Measurements from ENCODE around the gene SLMAP. TPM values are rescaled to one million over a fixed set of nuclear protein-coding genes. Genes with fewer than 3 reads are reported as not detected.

SLMAP gene
- total and polyA plus RNA-seq, 2 donors (not counting 1 experiment from before 2014, with no cell fraction given), result 9.7 to 67.2 TPM

DNA sequence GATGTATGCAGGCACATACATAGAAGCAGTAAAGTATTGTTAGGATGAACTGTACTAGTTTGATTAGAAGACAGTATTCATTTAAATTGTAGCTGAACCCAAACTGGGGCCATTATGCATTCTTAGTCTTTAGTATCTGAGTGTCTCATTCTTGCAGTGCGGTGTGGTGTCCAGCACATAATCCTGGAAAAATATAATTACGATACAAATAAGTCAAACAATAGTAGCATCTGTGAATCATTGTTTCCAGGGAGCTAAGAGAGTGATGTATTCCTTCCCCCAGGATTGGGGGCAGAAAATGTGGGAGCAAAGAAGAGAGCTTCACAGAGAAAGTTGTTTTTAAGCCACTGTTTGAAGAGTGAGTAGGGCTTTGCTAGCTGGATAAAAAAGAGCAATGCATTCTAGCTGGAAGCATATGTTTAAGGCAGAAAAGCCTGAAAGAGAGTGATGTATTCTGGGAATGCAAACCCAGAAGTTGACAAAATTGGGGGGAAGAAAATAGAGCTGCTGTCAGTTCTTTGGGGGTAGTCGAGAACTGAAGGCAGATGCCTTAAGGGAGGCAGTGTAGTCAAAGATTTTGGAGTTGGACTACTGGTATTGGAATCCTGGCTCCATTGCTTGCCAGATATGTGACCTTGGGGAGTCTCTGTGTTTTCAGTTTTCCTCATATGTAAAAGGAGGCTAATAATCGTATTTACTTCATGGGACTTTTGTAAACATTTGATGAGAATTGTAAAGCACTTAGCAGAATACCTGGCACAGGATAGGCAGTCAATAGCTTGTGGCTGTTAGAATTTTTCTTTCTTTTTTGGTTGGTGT, 14.1 kb downstream of the SLMAP start:
- no peaks in the 10 kb centered on the region for H3K27me3 Mint-ChIP-seq
- Histone ChIP-seq H3K4me1 (ENCODE audit: control insufficient read depth in 2 of 2, insufficient read depth in 2 of 2, low read length in 2 of 2) (no peaks in the 10 kb centered on the region), H2AFZ (ENCODE audit: insufficient read depth, low read depth, low read length, poor library complexity, severe bottlenecking) (no peak overlapping the region), H4K20me1 (ENCODE audit: control insufficient read depth, insufficient read depth, low read length, poor library complexity, severe bottlenecking) (peaks cover 22% of the 10 kb centered on the region), H3K4me2 (replicated peaks; ENCODE audit: low read depth, low read length, poor library complexity, severe bottlenecking) (no peak overlapping the region), H3K4me3 (ENCODE audit: control extremely low read depth in 1 of 5, extremely low read depth in 1 of 5, insufficient read depth in 1 of 5, low read depth in 2 of 5, low read length in 4 of 5) (no peak overlapping the region), H3K27me3 (replicated peaks in 1 of 4; ENCODE audit: control extremely low read depth in 1 of 4, control insufficient read depth in 3 of 4, insufficient read depth in 4 of 4, low read length in 3 of 4) (no peaks in the 10 kb centered on the region), H3K36me3 (replicated peaks in 1 of 2; ENCODE audit: control extremely low read depth in 1 of 2, control insufficient read depth in 1 of 2, extremely low read depth in 1 of 2, insufficient read depth in 2 of 2, low read length in 1 of 2) (peaks cover 2 to 7% of the 10 kb centered on the region in 2 experiments), H3K9me3 (ENCODE audit: control extremely low read depth in 1 of 3, control insufficient read depth in 2 of 3, insufficient read depth in 1 of 3, low read length in 2 of 3) (no peaks in the 10 kb centered on the region), H3K27ac (ENCODE audit: low read length in 2 of 2) (no peak overlapping the region), H3K79me2 (ENCODE audit: control insufficient read depth, insufficient read depth, low read length) (peaks cover 77% of the 10 kb centered on the region), H3K9ac (ENCODE audit: low read length) (no peak overlapping the region)
- ChIA-PET CTCF (no interaction called here), POLR2A (no interaction called here)
- ATAC-seq (ENCODE audit: low read depth), result no peak
- no peak for DNase-seq
- WGBS (ENCODE audit: insufficient coverage), result 100% methylated on average over 2 of the region's 4 CpGs
- H3K4me3 Mint-ChIP-seq, result no peak overlapping the region
- TF ChIP-seq CTCF (IDR thresholded peaks at IDR 0.05), result no peak
- no peak for TF ChIP-seq EZH2 (IDR thresholded peaks at IDR 0.05; ENCODE audit: borderline replicate concordance, insufficient read depth, low read depth, low read length, poor library complexity, severe bottlenecking)
- H3K9me3 Mint-ChIP-seq (ENCODE audit: insufficient read depth), result no peaks in the 10 kb centered on the region
- peaks cover 27% of the 10 kb centered on the region for H3K4me1 Mint-ChIP-seq
- H3K27ac Mint-ChIP-seq, result no peak overlapping the region
- intact Hi-C loops (cut with micrococcal nuclease), result no loop called here

DNA sequence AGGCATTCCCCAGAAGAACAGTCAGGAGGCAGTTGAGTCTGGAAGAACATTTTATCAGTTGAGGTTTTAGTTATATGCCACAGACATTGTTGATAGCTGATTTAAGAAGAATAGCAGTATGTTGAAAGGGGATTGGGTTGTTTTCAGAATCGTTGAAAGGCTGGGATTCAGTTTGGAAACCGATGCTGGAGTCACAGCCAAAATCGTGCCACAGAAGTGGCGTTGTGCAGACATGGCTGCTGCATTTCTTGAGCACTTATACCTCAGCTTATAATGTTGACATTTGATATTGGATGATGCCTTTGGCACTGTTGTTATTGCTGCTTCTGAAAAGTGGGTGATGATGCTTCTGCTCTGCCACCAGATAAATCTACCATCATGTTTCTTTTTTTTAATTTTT, 16.1 kb downstream of the SLMAP start:
- Histone ChIP-seq H3K27ac (ENCODE audit: low read length in 2 of 2) (no peak overlapping the region), H3K27me3 (replicated peaks in 1 of 4; ENCODE audit: control extremely low read depth in 1 of 4, control insufficient read depth in 3 of 4, insufficient read depth in 4 of 4, low read length in 3 of 4) (no peaks in the 10 kb centered on the region), H3K4me2 (replicated peaks; ENCODE audit: low read depth, low read length, poor library complexity, severe bottlenecking) (no peak overlapping the region), H4K20me1 (ENCODE audit: control insufficient read depth, insufficient read depth, low read length, poor library complexity, severe bottlenecking) (peaks cover 31% of the 10 kb centered on the region), H3K79me2 (ENCODE audit: control insufficient read depth, insufficient read depth, low read length) (peaks cover 71% of the 10 kb centered on the region), H3K4me3 (ENCODE audit: control extremely low read depth in 1 of 5, extremely low read depth in 1 of 5, insufficient read depth in 1 of 5, low read depth in 2 of 5, low read length in 4 of 5) (no peak overlapping the region), H3K4me1 (ENCODE audit: control insufficient read depth in 2 of 2, insufficient read depth in 2 of 2, low read length in 2 of 2) (no peaks in the 10 kb centered on the region), H3K36me3 (replicated peaks in 1 of 2; ENCODE audit: control extremely low read depth in 1 of 2, control insufficient read depth in 1 of 2, extremely low read depth in 1 of 2, insufficient read depth in 2 of 2, low read length in 1 of 2) (peaks cover 2 to 7% of the 10 kb centered on the region in 2 experiments), H3K9ac (ENCODE audit: low read length) (no peak overlapping the region), H3K9me3 (ENCODE audit: control extremely low read depth in 1 of 3, control insufficient read depth in 2 of 3, insufficient read depth in 1 of 3, low read length in 2 of 3) (no peaks in the 10 kb centered on the region), H2AFZ (ENCODE audit: insufficient read depth, low read depth, low read length, poor library complexity, severe bottlenecking) (no peak overlapping the region)
- no peak for ATAC-seq (ENCODE audit: low read depth)
- H3K9me3 Mint-ChIP-seq (ENCODE audit: insufficient read depth), result no peaks in the 10 kb centered on the region
- CTCF ChIA-PET, result no interaction called here
- peaks cover 18% of the 10 kb centered on the region for H3K4me1 Mint-ChIP-seq
- no peak for TF ChIP-seq CTCF (IDR thresholded peaks at IDR 0.05)
- no peak for TF ChIP-seq EZH2 (IDR thresholded peaks at IDR 0.05; ENCODE audit: borderline replicate concordance, insufficient read depth, low read depth, low read length, poor library complexity, severe bottlenecking)
- DNase-seq, result no peak
- WGBS (ENCODE audit: insufficient coverage), result 100% methylated on average over 4 of the region's 4 CpGs
- H3K27ac Mint-ChIP-seq, result no peak overlapping the region
- intact Hi-C loops (cut with micrococcal nuclease), result no loop called here
- no peak overlapping the region for H3K4me3 Mint-ChIP-seq
- POLR2A ChIA-PET, result no interaction called here
- no peaks in the 10 kb centered on the region for H3K27me3 Mint-ChIP-seq

Data from B cell (primary cell).